SK-N-SH (cell line): ENCODE measurements around the gene AHCYL1.

Experiments used
- CTCF ChIP-seq: fragments of 200-600 bp; sonication (generic); IDR thresholded peaks from 2 replicates; pipeline ENCODE4 v1.6.1; 2017; ENCODE audit warnings: antibody characterized with exemption, mild to moderate bottlenecking, moderate library complexity
- MAX ChIP-seq: IDR thresholded peaks from 2 replicates; pipeline ENCODE4 v1.4.0; 2012; ENCODE audit warnings: low read depth
- POLR2AphosphoS5 ChIP-seq: IDR thresholded peaks from 2 replicates; pipeline ENCODE4 v1.6.1; 2012; ENCODE audit warnings: low read depth, low read length
- SMC3 ChIP-seq: IDR thresholded peaks from 2 replicates; pipeline ENCODE4 v1.6.1; 2012; ENCODE audit warnings: low read depth, low read length, improper control_type of control experiment

GRCh38 chr1:110067893-110068645 is 83.5 kb downstream of the AHCYL1 start:
- TF ChIP-seq POLR2AphosphoS5: no peak
- TF ChIP-seq CTCF: no peak
- TF ChIP-seq MAX: no peak
- no peak for TF ChIP-seq SMC3
